ENCODE data around the gene COX20. TPM values are rescaled to one million over a fixed set of nuclear protein-coding genes. Genes with fewer than 3 reads are reported as not detected.

COX20 gene
- total and polyA plus RNA-seq, 2 of the 8 experiments (the other 6 are each of a cell fraction or from before 2014, with no cell fraction given) = 17.5 to 28.8 TPM

GRCh38 chr1:244893836-244894235 is 58.4 kb downstream of the COX20 start:
- CTCF ChIA-PET (ENCODE audit: partially characterized antibody) = interaction anchor here (0.7 to 1.2 kb wide), 2 partner anchors 23 to 105 kb away, joined by 3 to 4 read pairs; no protein-coding TSS in a partner anchor
- no peak overlapping the region for H4K91ac ChIP-seq (replicated peaks; ENCODE audit: insufficient read length, low read length)
- no peak overlapping the region for H2BK120ac ChIP-seq (replicated peaks; ENCODE audit: low read depth, low read length)
- H2BK20ac ChIP-seq (ENCODE audit: low read length) = no peak overlapping the region
- no peak for FAIRE-seq
- 97% methylated on average over 5 of the region's 7 CpGs; no CpG with 5 or more reads in 1 of the 2 experiments for WGBS, 2 experiments (ENCODE audit: extremely low coverage in 1 of 2, insufficient coverage in 1 of 2, insufficient read length in 1 of 2, insufficient replicate concordance in 2 of 2, low coverage in 1 of 2, low lambda C conversion rate in 2 of 2, missing lambda C conversion rate in 1 of 2)
- no peak overlapping the region for H2AK5ac ChIP-seq (ENCODE audit: low read depth, low read length)
- H3K4me3 ChIP-seq (ENCODE audit: extremely low read depth in 1 of 4, insufficient read depth in 2 of 4, low read depth in 3 of 4, low read length in 4 of 4) = no peak overlapping the region
- H3K27me3 ChIP-seq (replicated peaks in 1 of 4; ENCODE audit: control insufficient read depth in 3 of 4, extremely low read depth in 1 of 4, insufficient read depth in 3 of 4, low read length in 3 of 4) = no peaks in the 10 kb centered on the region
- H3K56ac ChIP-seq (replicated peaks; ENCODE audit: insufficient read length, low read depth, low read length) = no peak overlapping the region
- no peaks in the 10 kb centered on the region for H3K9me3 ChIP-seq (ENCODE audit: insufficient read depth in 2 of 2, low read depth in 1 of 2, low read length in 1 of 2)
- H3K18ac ChIP-seq (ENCODE audit: extremely low read depth, low read length) = no peak overlapping the region
- no peak for TF ChIP-seq CTCF (IDR thresholded peaks at IDR 0.05; ENCODE audit: control extremely low read depth in 1 of 3, insufficient read depth in 1 of 3, low read depth in 1 of 3, low read length in 3 of 3)
- TF ChIP-seq USF2 (IDR thresholded peaks at IDR 0.05; ENCODE audit: low read length) = no peak
- TF ChIP-seq ASH2L (IDR thresholded peaks at IDR 0.05; ENCODE audit: low read length) = no peak
- TF ChIP-seq RXRA (IDR thresholded peaks at IDR 0.05; ENCODE audit: insufficient read depth, low read depth, low read length) = no peak
- no peak for TF ChIP-seq SIN3A (conservative IDR thresholded peaks at IDR 0.05 in 1 of 2, IDR thresholded peaks at IDR 0.05 in 1 of 2; ENCODE audit: low read depth in 1 of 2, low read length in 2 of 2)
- TF ChIP-seq CHD1 (IDR thresholded peaks at IDR 0.05; ENCODE audit: low read depth, low read length) = no peak
- TF ChIP-seq GABPA (IDR thresholded peaks at IDR 0.05; ENCODE audit: borderline replicate concordance, insufficient read depth, low read length) = no peak
- H4K20me1 ChIP-seq (replicated peaks in 1 of 2; ENCODE audit: control insufficient read depth in 1 of 2, insufficient read depth in 2 of 2, low read length in 2 of 2) = no peaks in the 10 kb centered on the region
- no peak overlapping the region for H3K4ac ChIP-seq (replicated peaks; ENCODE audit: insufficient read length, low read depth, low read length)
- POLR2A ChIA-PET (ENCODE audit: partially characterized antibody) = interaction anchor here (0.7 to 1.1 kb wide), 4 partner anchors 15 to 53 kb away, joined by 4 to 6 read pairs (median 5); partner anchors contain the start of gene HNRNPU
- H3K27ac ChIP-seq (ENCODE audit: low read depth, low read length) = no peak overlapping the region
- no peak overlapping the region for H2BK5ac ChIP-seq (ENCODE audit: low read depth, low read length)
- H3K79me2 ChIP-seq (ENCODE audit: control insufficient read depth in 1 of 2, insufficient read depth in 2 of 2, low read length in 2 of 2) = no peaks in the 10 kb centered on the region
- H3K23ac ChIP-seq (ENCODE audit: insufficient read length) = no peak overlapping the region
- no peak overlapping the region for H2AFZ ChIP-seq (ENCODE audit: low read length)
- no peak overlapping the region for H4K8ac ChIP-seq (ENCODE audit: extremely low read depth, insufficient read depth, low read length)
- no peaks in the 10 kb centered on the region for H3K79me1 ChIP-seq (ENCODE audit: low read depth, low read length)
- H3K23me2 ChIP-seq (ENCODE audit: low read depth, low read length) = peaks cover 2% of the 10 kb centered on the region; the same call in 1 of the 2 replicates
- H2BK12ac ChIP-seq (ENCODE audit: low read depth, low read length) = no peak overlapping the region
- no peak for DNase-seq (ENCODE audit: low read depth in 1 of 2, low spot score in 2 of 2)
- no peak overlapping the region for H3K14ac ChIP-seq (ENCODE audit: insufficient read length)
- no peak overlapping the region for H2BK15ac ChIP-seq (ENCODE audit: low read length)
- H4K5ac ChIP-seq (ENCODE audit: insufficient read length, low read depth, low read length) = no peak overlapping the region
- no peak overlapping the region for H3K9ac ChIP-seq (replicated peaks in 1 of 4; ENCODE audit: extremely low read depth in 1 of 4, low read depth in 3 of 4, low read length in 3 of 4)
- no peaks in the 10 kb centered on the region for H3K4me1 ChIP-seq (replicated peaks in 1 of 4; ENCODE audit: control insufficient read depth in 3 of 4, insufficient read depth in 4 of 4, low read length in 3 of 4)
- H3K36me3 ChIP-seq (ENCODE audit: control insufficient read depth in 2 of 4, insufficient read depth in 4 of 4, low read length in 3 of 4) = no peaks in the 10 kb centered on the region
- H3K4me2 ChIP-seq (ENCODE audit: insufficient read depth in 1 of 2, low read depth in 2 of 2, low read length in 2 of 2) = no peak overlapping the region

All from H1 (cell line).